Smooth muscle cell (in vitro differentiated cells): ENCODE results near the gene TPP1. TPM values are rescaled to one million over a fixed set of nuclear protein-coding genes. Genes with fewer than 3 reads are reported as not detected.

Source experiments
- DNase-seq: peaks from one replicate; lab custom pipeline; 2025; ENCODE audit not compliant: unreplicated experiment; lab: John Stamatoyannopoulos, UW
- H2AFZ ChIP-seq: fragments of 200-600 bp; sonication (generic); 2 replicates; pipeline ENCODE4 v1.6.0; 2016; ENCODE audit warnings: antibody characterized with exemption, low read depth, mild to moderate bottlenecking
- H3F3A ChIP-seq: fragments of 200-600 bp; sonication (generic); 2 replicates; pipeline ENCODE4 v1.6.0; 2017; ENCODE audit warnings: antibody characterized with exemption, low read depth
- H3K27ac ChIP-seq: fragments of 200-600 bp; sonication (generic); 2 replicates; pipeline ENCODE4 v1.5.1; 2016; ENCODE audit warnings: low read depth, mild to moderate bottlenecking
- H3K27me3 ChIP-seq: fragments of 200-600 bp; sonication (generic); 2 replicates; pipeline ENCODE4 v1.6.1; 2016; ENCODE audit warnings: low read depth, mild to moderate bottlenecking
- H3K36me3 ChIP-seq: fragments of 200-600 bp; sonication (generic); 2 replicates; pipeline ENCODE4 v1.5.1; 2016; ENCODE audit warnings: low read depth
- H3K4me1 ChIP-seq: fragments of 200-600 bp; sonication (generic); 2 replicates; pipeline ENCODE4 v1.5.1; 2016; ENCODE audit warnings: low read depth
- H3K4me2 ChIP-seq: fragments of 200-600 bp; sonication (generic); 2 replicates; pipeline ENCODE4 v1.6.0; 2016; ENCODE audit warnings: mild to moderate bottlenecking
- H3K4me3 ChIP-seq: fragments of 200-600 bp; sonication (generic); 2 replicates; pipeline ENCODE4 v1.5.1; 2016; ENCODE audit warnings: mild to moderate bottlenecking
- H3K79me2 ChIP-seq: fragments of 200-600 bp; sonication (generic); 2 replicates; pipeline ENCODE4 v1.6.0; 2016; ENCODE audit warnings: low read depth, mild to moderate bottlenecking
- H3K9ac ChIP-seq: fragments of 200-600 bp; sonication (generic); 2 replicates; pipeline ENCODE4 v1.6.0; 2016; ENCODE audit warnings: low read depth
- H3K9me3 ChIP-seq: fragments of 200-600 bp; sonication (generic); replicated peaks from 2 replicates; pipeline ENCODE4 v1.5.1; 2016; ENCODE audit warnings: low read depth
- H4K20me1 ChIP-seq: fragments of 200-600 bp; sonication (generic); 2 replicates; pipeline ENCODE4 v1.6.0; 2016; ENCODE audit warnings: low read depth
- CTCF ChIP-seq: fragments of 200-600 bp; sonication (generic); IDR thresholded peaks from 2 replicates; pipeline ENCODE4 v1.5.1; 2017; ENCODE audit warnings: borderline replicate concordance, mild to moderate bottlenecking, antibody characterized with exemption; ENCODE audit not compliant: insufficient read depth, poor library complexity, severe bottlenecking
- WGBS: methylation state at CpG from one replicate; pipeline ENCODE4 v1.1.7; 2016; ENCODE audit warnings: low lambda C conversion rate; 5-methylcytosine and 5-hydroxymethylcytosine counted together
- polyA plus RNA-seq: library from polyadenylated mRNA; unstranded; fragments of >200 nt; fragmentation: Nextera tagmentation; extraction: Ambion mirVana; gene quantifications from 2 replicates; pipeline ENCODE4 v1.2.1, GENCODE V29; 2016
- total RNA-seq: library from RNA; depleted of rRNA; stranded (reverse); fragments of >200 nt; gene quantifications from 2 replicates; pipeline ENCODE4 v1.2.3, GENCODE V29; 2014

Gene TPP1
- total and polyA plus RNA-seq, 2 experiments from 2014 or later = 37.3 to 55.4 TPM

- Histone ChIP-seq H3K4me2 (no peak overlapping the region), H3K9me3 (no peaks in the 10 kb centered on the region), H3K4me3 (no peak overlapping the region), H3K9ac (no peak overlapping the region), H2AFZ (no peak overlapping the region), H3K27ac (no peak overlapping the region), H4K20me1 (peaks cover 36% of the 10 kb centered on the region), H3F3A (peaks cover 4% of the 10 kb centered on the region), H3K27me3 (no peaks in the 10 kb centered on the region), H3K79me2 (peaks cover 27% of the 10 kb centered on the region), H3K36me3 (no peaks in the 10 kb centered on the region), H3K4me1 (peaks cover 6% of the 10 kb centered on the region)
- no peak for DNase-seq
- WGBS = 75% methylated on average over 1 of the region's 1 CpG
- no peak for TF ChIP-seq CTCF
Measured at GRCh38 chr11:6653097-6653496, 33.9 kb upstream of the TPP1 start.

GRCh38 chr11:6652182-6652581 is 33.0 kb upstream of the TPP1 start:
- no peak for DNase-seq
- Histone ChIP-seq H3F3A (peaks cover 9% of the 10 kb centered on the region), H3K36me3 (no peaks in the 10 kb centered on the region), H3K9ac (no peak overlapping the region), H3K27ac (no peak overlapping the region), H3K4me1 (peaks cover 10% of the 10 kb centered on the region), H3K79me2 (peaks cover 27% of the 10 kb centered on the region), H2AFZ (no peak overlapping the region), H3K4me2 (no peak overlapping the region), H3K4me3 (no peak overlapping the region), H3K9me3 (no peaks in the 10 kb centered on the region), H4K20me1 (peaks cover 36% of the 10 kb centered on the region), H3K27me3 (no peaks in the 10 kb centered on the region)
- TF ChIP-seq CTCF = no peak
- WGBS = 69% methylated on average over 3 of the region's 3 CpGs

- WGBS = 40% methylated on average over 6 of the region's 6 CpGs
- peaks cover 9% of the 10 kb centered on the region for H3F3A ChIP-seq
- no peaks in the 10 kb centered on the region for H3K36me3 ChIP-seq
- no peak overlapping the region for H3K27ac ChIP-seq
- peaks cover 27% of the 10 kb centered on the region for H3K79me2 ChIP-seq
- no peak overlapping the region for H3K4me3 ChIP-seq
- H3K9ac ChIP-seq = no peak overlapping the region
- no peaks in the 10 kb centered on the region for H3K27me3 ChIP-seq
- no peak overlapping the region for H2AFZ ChIP-seq
- no peak for DNase-seq
- peaks cover 11% of the 10 kb centered on the region for H3K4me1 ChIP-seq
- H3K9me3 ChIP-seq = no peaks in the 10 kb centered on the region
- H3K4me2 ChIP-seq = no peak overlapping the region
- peaks cover 36% of the 10 kb centered on the region for H4K20me1 ChIP-seq
- no peak for TF ChIP-seq CTCF
Measured at GRCh38 chr11:6650980-6651379, 31.8 kb upstream of the TPP1 start.

- Histone ChIP-seq H3K79me2 (peaks cover 35% of the 10 kb centered on the region), H3K4me1 (peaks cover 11% of the 10 kb centered on the region), H3F3A (peaks cover 9% of the 10 kb centered on the region), H3K9ac (no peak overlapping the region), H3K27me3 (no peaks in the 10 kb centered on the region), H3K9me3 (no peaks in the 10 kb centered on the region), H3K4me3 (no peak overlapping the region), H2AFZ (no peak overlapping the region), H3K27ac (no peak overlapping the region), H3K36me3 (no peaks in the 10 kb centered on the region), H3K4me2 (no peak overlapping the region), H4K20me1 (peaks cover 45% of the 10 kb centered on the region)
- DNase-seq = no peak
- no peak for TF ChIP-seq CTCF
Measured at GRCh38 chr11:6650104-6650503, 30.9 kb upstream of the TPP1 start.
